ENCODE data around the gene DCAF17.
A peak's percentile ranks its signal among the peaks of the same experiment; 100 is the strongest.

Gene DCAF17

GRCh38 chr2:171434013-171434989, at the start of gene DCAF17:
Gene DCAF17 (plus strand): TSS chr2:171434226. CDS start chr2:171434578, 352 bp downstream.
- peak; percentile 98 for DNase-seq (ENCODE audit: low spot score)

- DNase-seq (ENCODE audit: low spot score): no peak
Measured at GRCh38 chr2:171386627-171387026, 47.4 kb upstream of the DCAF17 start.

- no peak for DNase-seq (ENCODE audit: low spot score)
Measured at GRCh38 chr2:171387052-171387451, 47.0 kb upstream of the DCAF17 start.

GRCh38 chr2:171389325-171389724, 44.7 kb upstream of the DCAF17 start:
- no peak for DNase-seq (ENCODE audit: low spot score)

GRCh38 chr2:171389780-171390179, 44.2 kb upstream of the DCAF17 start:
- no peak for DNase-seq (ENCODE audit: low spot score)

- no peak for DNase-seq (ENCODE audit: low spot score)
Measured at GRCh38 chr2:171390941-171391516, 43.0 kb upstream of the DCAF17 start.

- DNase-seq (ENCODE audit: low spot score): no peak
Measured at GRCh38 chr2:171391532-171391931, 42.5 kb upstream of the DCAF17 start.

GRCh38 chr2:171393487-171393886, 40.5 kb upstream of the DCAF17 start:
- no peak for DNase-seq (ENCODE audit: low spot score)

- no peak for DNase-seq (ENCODE audit: low spot score)
Measured at GRCh38 chr2:171394164-171394740, 39.8 kb upstream of the DCAF17 start.

GRCh38 chr2:171399292-171399691, 34.7 kb upstream of the DCAF17 start:
- DNase-seq (ENCODE audit: low spot score): no peak

- no peak for DNase-seq (ENCODE audit: low spot score)
Measured at GRCh38 chr2:171400395-171400794, 33.6 kb upstream of the DCAF17 start.

GRCh38 chr2:171401947-171402346, 32.1 kb upstream of the DCAF17 start:
- DNase-seq (ENCODE audit: low spot score): no peak

- no peak for DNase-seq (ENCODE audit: low spot score)
Measured at GRCh38 chr2:171402906-171403580, 31.0 kb upstream of the DCAF17 start.

- DNase-seq (ENCODE audit: low spot score): no peak
Measured at GRCh38 chr2:171404261-171404660, 29.8 kb upstream of the DCAF17 start.

- DNase-seq (ENCODE audit: low spot score): no peak
Measured at GRCh38 chr2:171404719-171405118, 29.3 kb upstream of the DCAF17 start.

GRCh38 chr2:171405546-171405945, 28.5 kb upstream of the DCAF17 start:
- no peak for DNase-seq (ENCODE audit: low spot score)

GRCh38 chr2:171406044-171406443, 28.0 kb upstream of the DCAF17 start:
- DNase-seq (ENCODE audit: low spot score): no peak

- no peak for DNase-seq (ENCODE audit: low spot score)
Measured at GRCh38 chr2:171407030-171407675, 26.9 kb upstream of the DCAF17 start.

- no peak for DNase-seq (ENCODE audit: low spot score)
Measured at GRCh38 chr2:171407676-171408044, 26.4 kb upstream of the DCAF17 start.

- no peak for DNase-seq (ENCODE audit: low spot score)
Measured at GRCh38 chr2:171409436-171409971, 24.5 kb upstream of the DCAF17 start.

GRCh38 chr2:171410101-171410500, 23.9 kb upstream of the DCAF17 start:
- DNase-seq (ENCODE audit: low spot score): no peak

GRCh38 chr2:171410624-171411023, 23.4 kb upstream of the DCAF17 start:
- no peak for DNase-seq (ENCODE audit: low spot score)
